Mesangial cell (primary cell): ENCODE measurements around the gene GJA9. TPM values are rescaled to one million over a fixed set of nuclear protein-coding genes. Genes with fewer than 3 reads are reported as not detected.

Source experiments
- total RNA-seq: library from RNA; depleted of rRNA; stranded (reverse); fragments of >200 nt; gene quantifications from 2 replicates; pipeline ENCODE4 v1.2.3, GENCODE V29; 2015

GJA9 gene
- not detected in 2 replicates for total RNA-seq

DNA sequence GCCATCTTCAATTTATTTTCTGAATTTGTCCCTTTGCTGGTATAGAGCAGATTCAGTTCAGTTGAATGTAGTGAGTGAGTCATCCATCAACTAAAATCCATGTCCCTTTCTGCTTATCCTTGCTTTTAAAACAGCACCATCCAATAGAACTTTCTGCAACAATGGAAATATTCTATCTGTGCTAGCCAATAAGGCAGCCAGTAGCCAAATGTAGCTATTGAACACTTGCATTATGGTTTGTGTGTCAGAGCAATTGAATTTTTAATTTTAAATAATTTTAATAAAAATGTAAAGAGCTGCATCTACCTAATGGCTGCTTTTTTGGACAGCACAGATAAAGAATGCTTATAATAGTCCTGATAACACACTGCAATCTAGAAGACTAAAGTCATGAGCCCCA lies at the start of gene GJA9:
Gene GJA9, minus strand, starts transcription at position 101 of the 400 bp plus-strand sequence. CDS start 5,489 bp downstream, outside the sequence.

DNA sequence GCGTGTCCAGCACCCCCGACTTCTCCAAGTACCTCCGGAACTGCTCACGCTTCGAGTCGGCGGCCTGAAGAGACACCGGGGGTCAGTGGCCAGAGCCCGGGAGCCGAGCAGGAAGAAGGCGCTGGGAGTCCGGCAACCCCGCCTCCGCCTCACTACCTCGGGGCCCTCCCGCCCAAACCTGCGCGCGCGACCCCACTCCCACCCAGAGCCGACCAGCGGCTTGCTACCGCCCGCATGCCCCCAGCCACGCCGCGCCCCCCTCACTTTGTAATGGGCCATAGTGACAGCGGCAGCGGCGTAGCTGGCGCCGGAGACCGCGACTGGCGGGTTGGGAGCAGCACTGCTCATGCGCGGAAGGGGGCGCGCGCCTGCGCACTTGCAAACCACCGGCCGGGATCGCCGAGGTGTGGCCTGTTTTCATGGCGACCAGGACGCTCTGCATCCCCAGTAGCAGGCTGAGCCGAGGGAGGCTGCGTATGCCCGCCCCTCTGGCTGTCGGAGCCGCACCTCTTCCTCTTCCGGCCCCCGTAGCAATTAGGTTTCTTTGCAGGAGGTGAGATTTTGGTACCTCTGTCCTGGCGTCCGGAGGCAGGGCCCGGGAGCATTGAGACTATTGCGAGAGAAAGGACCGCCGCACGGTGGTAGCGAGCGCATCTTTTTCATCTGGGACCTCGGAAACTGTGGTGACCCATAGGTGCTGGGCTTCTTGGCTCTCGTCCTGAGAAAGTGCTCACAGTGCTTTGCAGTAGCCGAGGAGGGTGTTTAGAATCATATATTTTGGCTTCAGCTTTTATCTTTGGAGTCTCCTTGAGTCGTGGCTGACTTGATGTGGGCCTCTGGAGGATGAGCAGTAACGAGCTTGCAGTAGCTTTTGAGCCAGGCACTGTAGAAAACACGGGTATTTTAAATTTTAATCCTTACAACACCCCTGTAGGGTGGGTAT lies 8.1 kb downstream of the GJA9 start, which contains the start of gene MYCBP:
Gene MYCBP, minus strand, starts transcription at position 322 of the 943 bp plus-strand sequence. Its CDS starts 43 bp downstream, at position 279.

DNA sequence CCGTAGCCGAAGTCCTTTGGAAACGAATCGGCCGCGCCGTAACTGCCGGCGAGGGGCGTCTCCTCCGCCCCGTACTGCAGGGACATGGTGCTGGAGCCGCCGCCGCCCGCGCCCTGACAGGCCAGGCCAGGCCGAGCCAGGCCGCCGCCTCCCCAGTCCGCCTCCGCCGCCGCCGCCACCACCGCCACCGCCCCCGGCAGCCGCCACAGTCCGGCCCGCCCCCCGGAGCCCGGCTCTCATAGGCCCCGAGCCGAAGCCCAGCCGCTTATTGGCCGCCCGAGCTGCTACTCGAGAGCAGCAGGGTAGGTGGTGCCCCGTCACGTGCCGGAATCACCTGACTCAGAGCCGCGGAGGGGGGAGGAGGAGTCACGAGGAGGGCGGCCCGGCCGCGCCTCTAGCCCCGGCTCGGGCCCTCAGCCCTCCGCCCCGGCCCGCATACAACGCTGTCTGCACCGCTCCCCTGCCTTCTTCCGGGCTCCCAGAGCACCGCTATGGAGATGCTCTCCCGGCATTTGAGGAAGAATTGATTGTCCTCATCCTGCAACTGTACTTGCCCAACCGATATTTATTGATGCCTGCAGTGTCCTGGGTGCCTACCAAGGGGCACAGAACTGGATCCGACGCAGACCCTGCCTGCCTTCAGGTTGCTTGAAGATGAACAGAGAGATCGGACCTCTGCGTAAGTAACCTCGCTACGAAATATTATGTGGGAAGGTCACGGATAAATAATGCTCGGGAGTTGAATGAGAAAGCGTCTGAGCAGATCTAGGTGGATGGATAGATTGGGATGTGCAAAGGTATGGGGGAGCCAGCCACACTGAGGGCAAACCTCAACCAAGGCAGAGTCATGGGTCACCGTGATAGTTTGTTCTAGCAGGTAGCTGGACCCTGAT lies 21.6 kb downstream of the GJA9 start, which contains the start of gene RRAGC:
Gene RRAGC, minus strand, starts transcription at position 212 of the 893 bp plus-strand sequence. Its CDS starts 126 bp downstream, at position 86.

Other genes starting within 250 kb of the GJA9 start
- 7.7 and 16.0 TPM in 2 replicates for gene RRAGC, start 21.8 kb downstream of the GJA9 start, total RNA-seq
- gene MYCBP, start 8.2 kb downstream of the GJA9 start, total RNA-seq: 3.7 and 15.8 TPM in 2 replicates
- gene RHBDL2, start 60.2 kb upstream of the GJA9 start, total RNA-seq: not detected in 2 replicates
- 37.2 and 46.3 TPM in 2 replicates for gene AKIRIN1, start 109.7 kb upstream of the GJA9 start, total RNA-seq
- gene NDUFS5, start 144.8 kb upstream of the GJA9 start, total RNA-seq: 184 and 268 TPM in 2 replicates